HepG2 (cell line): Measurements from ENCODE around the gene PPDPF. TPM values are rescaled to one million over a fixed set of nuclear protein-coding genes. Genes with fewer than 3 reads are reported as not detected.

Source experiments
- AHR ChIP-seq: IDR thresholded peaks from 2 replicates; pipeline ENCODE4 v1.6.1; 2018; ENCODE audit warnings: missing genetic modification reagents, missing compliant biosample characterization
- GABPB1 ChIP-seq: IDR thresholded peaks from 2 replicates; pipeline ENCODE4 v1.6.1; 2016; ENCODE audit warnings: mild to moderate bottlenecking, missing genetic modification reagents, moderate library complexity, missing compliant biosample characterization
- HMGXB4 ChIP-seq, 2 experiments: sonication (generic) in 1 of 2; formaldehyde crosslinking in 1 of 2; IDR thresholded peaks; 2 replicates each; pipeline versions ENCODE4 v1.4.0 to v1.6.1; 2018 to 2020; ENCODE audit warnings: missing genetic modification reagents in 2 of 2, borderline replicate concordance in 1 of 2, low read depth in 1 of 2, mild to moderate bottlenecking in 1 of 2, missing biosample characterization in 1 of 2
- IRF9 ChIP-seq: sonication (generic); formaldehyde crosslinking; IDR thresholded peaks from 2 replicates; pipeline ENCODE4 v1.8.0; 2022; ENCODE audit warnings: missing genetic modification reagents, mild to moderate bottlenecking, borderline replicate concordance
- LCORL ChIP-seq, 2 experiments: fragments of 450-650 bp in 1 of 2; sonication (generic) in 1 of 2; formaldehyde crosslinking in 1 of 2; IDR thresholded peaks; 2 replicates each; pipeline versions ENCODE4 v1.5.0 to v1.6.1; 2017 to 2020; ENCODE audit warnings: antibody characterized with exemption in 1 of 2, missing genetic modification reagents in 1 of 2
- MAZ ChIP-seq, 2 experiments: sonication (generic) in 1 of 2; formaldehyde crosslinking in 1 of 2; IDR thresholded peaks; 2 replicates each; pipeline versions ENCODE4 v1.5.0 to v1.6.1; 2012 to 2020; ENCODE audit warnings: low read depth in 2 of 2, mild to moderate bottlenecking in 2 of 2, borderline replicate concordance in 1 of 2, improper control_type of control experiment in 1 of 2, low read length in 1 of 2, missing genetic modification reagents in 1 of 2, moderate library complexity in 1 of 2
- MTF2 ChIP-seq: sonication (generic); formaldehyde crosslinking; IDR thresholded peaks from 2 replicates; pipeline ENCODE4 v1.5.0; 2020; ENCODE audit warnings: missing genetic modification reagents, borderline replicate concordance
- NFE2L2 ChIP-seq: fragments of 150-350 bp; IDR thresholded peaks from 2 replicates; pipeline ENCODE4 v1.6.1; 2014; ENCODE audit warnings: low read length
- NFIC ChIP-seq: IDR thresholded peaks from 2 replicates; pipeline ENCODE4 v1.6.1; 2012; ENCODE audit warnings: mild to moderate bottlenecking, low read length, inconsistent platforms
- PITX1 ChIP-seq: sonication (generic); formaldehyde crosslinking; IDR thresholded peaks from 2 replicates; pipeline ENCODE4 v1.5.1; 2020; ENCODE audit warnings: mild to moderate bottlenecking, missing genetic modification reagents
- PRMT3 ChIP-seq: sonication (generic); formaldehyde crosslinking; IDR thresholded peaks from 2 replicates; pipeline ENCODE4 v1.8.1; 2022; ENCODE audit warnings: low read depth, mild to moderate bottlenecking, moderate library complexity, missing genetic modification reagents, borderline replicate concordance
- SKIL ChIP-seq: sonication (generic); formaldehyde crosslinking; IDR thresholded peaks from 2 replicates; pipeline ENCODE4 v1.8.0; 2022; ENCODE audit warnings: missing genetic modification reagents, mild to moderate bottlenecking, moderate library complexity, borderline replicate concordance
- SMC3 ChIP-seq: IDR thresholded peaks from 2 replicates; pipeline ENCODE4 v1.6.1; 2011; ENCODE audit warnings: low read length, improper control_type of control experiment
- YY1 ChIP-seq: IDR thresholded peaks from 2 replicates; pipeline ENCODE4 v1.6.1; 2011; ENCODE audit warnings: low read length, low read depth, moderate library complexity, mild to moderate bottlenecking; ENCODE audit not compliant: insufficient read depth, insufficient replicate concordance
- ZNF772 ChIP-seq: sonication (generic); formaldehyde crosslinking; IDR thresholded peaks from 2 replicates; pipeline ENCODE4 v1.5.0; 2020; ENCODE audit warnings: mild to moderate bottlenecking, missing genetic modification reagents
- polyA plus RNA-seq, 8 experiments: library from polyadenylated mRNA; depleted of rRNA in 3 of 8; stranded (reverse) in 7 of 8; unstranded in 1 of 8; fragments of >200 nt; fragmentation: Illumina TruSeq in 4 of 8; extraction: Trizol in 4 of 8; gene quantifications; 2 replicates each; pipeline versions ENCODE4 v1.2.1 to v1.2.3, GENCODE V29; 2011 to 2016; ENCODE audit warnings: low read depth in 4 of 8, missing spikeins in 1 of 8, mixed read lengths in 1 of 8; ENCODE audit not compliant: insufficient read depth in 1 of 8
- total RNA-seq, 5 experiments: library from RNA; depleted of rRNA; stranded (reverse); fragments of >200 nt; fragmentation: Illumina TruSeq; extraction: Trizol; gene quantifications; 2 replicates each; pipeline ENCODE4 v1.2.3, GENCODE V29; 2016; ENCODE audit warnings: low read depth in 1 of 5
- TF ChIP-seq, protein P1 (sequence below): sonication (generic); formaldehyde crosslinking; IDR thresholded peaks from 2 replicates; pipeline ENCODE4 v1.4.0; 2020; ENCODE audit warnings: mild to moderate bottlenecking, low read depth, missing genetic modification reagents
- TF ChIP-seq, protein P2 (sequence below): sonication (generic); formaldehyde crosslinking; IDR thresholded peaks from 2 replicates; pipeline ENCODE4 v1.5.0; 2020; ENCODE audit warnings: missing genetic modification reagents, mild to moderate bottlenecking, borderline replicate concordance

The PPDPF gene
- total and polyA plus RNA-seq, 2 of the 13 experiments (the other 11 are each of a cell fraction or from before 2014, with no cell fraction given): 1.8 to 7.0 TPM

GRCh38 chr20:63495741-63496595, 24.6 kb upstream of the PPDPF start (continued):
- TF ChIP-seq, protein P1, sequence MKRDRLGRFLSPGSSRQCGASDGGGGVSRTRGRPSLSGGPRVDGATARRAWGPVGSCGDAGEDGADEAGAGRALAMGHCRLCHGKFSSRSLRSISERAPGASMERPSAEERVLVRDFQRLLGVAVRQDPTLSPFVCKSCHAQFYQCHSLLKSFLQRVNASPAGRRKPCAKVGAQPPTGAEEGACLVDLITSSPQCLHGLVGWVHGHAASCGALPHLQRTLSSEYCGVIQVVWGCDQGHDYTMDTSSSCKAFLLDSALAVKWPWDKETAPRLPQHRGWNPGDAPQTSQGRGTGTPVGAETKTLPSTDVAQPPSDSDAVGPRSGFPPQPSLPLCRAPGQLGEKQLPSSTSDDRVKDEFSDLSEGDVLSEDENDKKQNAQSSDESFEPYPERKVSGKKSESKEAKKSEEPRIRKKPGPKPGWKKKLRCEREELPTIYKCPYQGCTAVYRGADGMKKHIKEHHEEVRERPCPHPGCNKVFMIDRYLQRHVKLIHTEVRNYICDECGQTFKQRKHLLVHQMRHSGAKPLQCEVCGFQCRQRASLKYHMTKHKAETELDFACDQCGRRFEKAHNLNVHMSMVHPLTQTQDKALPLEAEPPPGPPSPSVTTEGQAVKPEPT (CRISPR knock-in tag): peak; percentile 69
- TF ChIP-seq AHR (CRISPR knock-in tag): peak; percentile 44; the same call in 1 of the 2 replicates
- TF ChIP-seq ZNF772 (CRISPR knock-in tag): 0 out of 2 replicates have a peak, but pooled peaks have one; percentile 27
- TF ChIP-seq IRF9 (CRISPR knock-in tag): peak; percentile 46; the same call in 1 of the 2 replicates
- peak; percentile 57 to 61; a peak in 3 of 4 replicates for TF ChIP-seq HMGXB4 (CRISPR knock-in tag; IDR thresholded peaks at IDR 0.05; ENCODE audit: borderline replicate concordance in 1 of 2, low read depth in 1 of 2)
- no peak for TF ChIP-seq PRMT3
- TF ChIP-seq, protein P2, sequence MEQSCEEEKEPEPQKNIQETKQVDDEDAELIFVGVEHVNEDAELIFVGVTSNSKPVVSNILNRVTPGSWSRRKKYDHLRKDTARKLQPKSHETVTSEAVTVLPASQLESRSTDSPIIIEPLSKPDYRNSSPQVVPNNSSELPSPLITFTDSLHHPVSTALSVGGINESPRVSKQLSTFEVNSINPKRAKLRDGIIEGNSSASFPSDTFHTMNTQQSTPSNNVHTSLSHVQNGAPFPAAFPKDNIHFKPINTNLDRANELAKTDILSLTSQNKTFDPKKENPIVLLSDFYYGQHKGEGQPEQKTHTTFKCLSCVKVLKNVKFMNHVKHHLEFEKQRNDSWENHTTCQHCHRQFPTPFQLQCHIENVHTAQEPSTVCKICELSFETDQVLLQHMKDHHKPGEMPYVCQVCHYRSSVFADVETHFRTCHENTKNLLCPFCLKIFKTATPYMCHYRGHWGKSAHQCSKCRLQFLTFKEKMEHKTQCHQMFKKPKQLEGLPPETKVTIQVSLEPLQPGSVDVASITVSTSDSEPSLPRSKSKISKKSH: 0 out of 2 replicates have a peak, but pooled peaks have one; percentile 21
- TF ChIP-seq MAZ (IDR thresholded peaks at IDR 0.05; ENCODE audit: borderline replicate concordance, low read depth, low read length): no peak
- TF ChIP-seq MAZ (CRISPR knock-in tag; IDR thresholded peaks at IDR 0.05; ENCODE audit: low read depth): peak; percentile 66
- TF ChIP-seq SMC3: peak; percentile 48; the same call in 1 of the 2 replicates
- peak; percentile 55; the same call in 1 of the 2 replicates for TF ChIP-seq GABPB1 (CRISPR knock-in tag)
- TF ChIP-seq NFE2L2: no peak
- TF ChIP-seq SKIL (CRISPR knock-in tag): 0 out of 2 replicates have a peak, but pooled peaks have one; percentile 11
- TF ChIP-seq LCORL (IDR thresholded peaks at IDR 0.05): no peak
- TF ChIP-seq LCORL (CRISPR knock-in tag; IDR thresholded peaks at IDR 0.05): peak; percentile 43; the same call in 1 of the 2 replicates
- TF ChIP-seq MTF2: peak; percentile 99
- TF ChIP-seq YY1: peak; percentile 29
- no peak for TF ChIP-seq NFIC
- TF ChIP-seq PITX1 (CRISPR knock-in tag): peak; percentile 13; the same call in 1 of the 2 replicates
